KMS-11 (cell line): ENCODE measurements around the gene FOXL3.

ENCODE experiments used
- H2AFZ ChIP-seq: fragments of 200-600 bp; sonication (generic); 2 replicates; pipeline ENCODE4 v1.6.1; 2016; ENCODE audit warnings: antibody characterized with exemption, mixed run types, low read depth
- H3K27ac ChIP-seq: fragments of 200-600 bp; sonication (generic); 2 replicates; pipeline ENCODE4 v1.6.1; 2016; ENCODE audit warnings: mild to moderate bottlenecking, mixed run types
- H3K27me3 ChIP-seq: fragments of 200-600 bp; sonication (generic); 2 replicates; pipeline ENCODE4 v1.6.1; 2017; ENCODE audit warnings: mild to moderate bottlenecking, low read depth, mixed run types, moderate library complexity; ENCODE audit not compliant: insufficient read depth
- H3K36me3 ChIP-seq: fragments of 200-600 bp; sonication (generic); 2 replicates; pipeline ENCODE4 v1.6.1; 2017; ENCODE audit warnings: mild to moderate bottlenecking, mixed run types; ENCODE audit not compliant: insufficient read depth
- H3K4me1 ChIP-seq: fragments of 200-600 bp; sonication (generic); 2 replicates; pipeline ENCODE4 v1.6.1; 2016; ENCODE audit warnings: mild to moderate bottlenecking, low read depth, mixed run types; ENCODE audit not compliant: poor library complexity, severe bottlenecking
- H3K4me2 ChIP-seq: fragments of 200-600 bp; sonication (generic); 2 replicates; pipeline ENCODE4 v1.7.0; 2016; ENCODE audit warnings: mild to moderate bottlenecking, mixed run types
- H3K4me3 ChIP-seq: fragments of 200-600 bp; sonication (generic); IDR thresholded peaks from 2 replicates; pipeline ENCODE4 v1.6.1; 2017; ENCODE audit warnings: low read depth, low read length, mixed read lengths; ENCODE audit not compliant: insufficient read depth
- H3K79me2 ChIP-seq: fragments of 200-600 bp; sonication (generic); 2 replicates; pipeline ENCODE4 v1.6.1; 2016; ENCODE audit warnings: low read depth, mixed run types; ENCODE audit not compliant: insufficient read depth
- H3K9ac ChIP-seq: fragments of 200-600 bp; sonication (generic); 2 replicates; pipeline ENCODE4 v1.6.1; 2016; ENCODE audit warnings: mild to moderate bottlenecking, mixed run types
- H4K20me1 ChIP-seq: fragments of 200-600 bp; sonication (generic); 2 replicates; pipeline ENCODE4 v1.6.1; 2016; ENCODE audit warnings: mild to moderate bottlenecking, mixed run types; ENCODE audit not compliant: insufficient read depth
- TF ChIP-seq, protein P1 (sequence below): fragments of 200-600 bp; sonication (generic); conservative IDR thresholded peaks from 2 replicates; pipeline ENCODE4 v1.6.1; 2017; ENCODE audit warnings: low read depth, mild to moderate bottlenecking, antibody characterized with exemption, low read length, moderate library complexity, mixed read lengths

Gene FOXL3

DNA sequence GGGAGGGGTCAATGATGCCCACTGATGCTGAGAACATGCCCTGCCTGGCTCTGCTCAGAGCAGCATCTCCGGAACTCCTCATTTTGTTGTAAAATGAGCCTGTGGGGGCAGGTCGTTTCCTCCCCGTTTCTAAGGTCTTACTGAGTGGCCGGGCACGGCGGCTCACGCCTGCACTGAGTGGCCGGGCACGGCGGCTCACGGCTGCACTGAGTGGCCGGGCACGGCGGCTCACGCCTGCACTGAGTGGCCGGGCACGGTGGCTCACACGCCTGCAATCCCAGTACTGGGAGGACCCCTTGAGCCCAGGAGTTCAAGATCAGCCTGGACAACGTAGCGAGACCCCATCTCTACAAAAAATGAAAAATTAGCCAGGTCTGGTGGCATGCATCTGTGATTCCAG lies 39.0 kb upstream of the FOXL3 start:
- no peak overlapping the region for H2AFZ ChIP-seq
- H3K36me3 ChIP-seq, result no peaks in the 10 kb centered on the region

GRCh38 chr7:251446-252175 lies 38.4 kb upstream of the FOXL3 start:
- Histone ChIP-seq H3K27me3 (peaks cover 73% of the 10 kb centered on the region), H3K27ac (no peak overlapping the region), H3K36me3 (no peaks in the 10 kb centered on the region), H3K79me2 (no peaks in the 10 kb centered on the region), H2AFZ (no peak overlapping the region), H3K4me3 (no peak overlapping the region), H3K4me1 (no peaks in the 10 kb centered on the region), H3K4me2 (no peak overlapping the region), H3K9ac (no peak overlapping the region), H4K20me1 (no peaks in the 10 kb centered on the region)
- TF ChIP-seq, protein P1, sequence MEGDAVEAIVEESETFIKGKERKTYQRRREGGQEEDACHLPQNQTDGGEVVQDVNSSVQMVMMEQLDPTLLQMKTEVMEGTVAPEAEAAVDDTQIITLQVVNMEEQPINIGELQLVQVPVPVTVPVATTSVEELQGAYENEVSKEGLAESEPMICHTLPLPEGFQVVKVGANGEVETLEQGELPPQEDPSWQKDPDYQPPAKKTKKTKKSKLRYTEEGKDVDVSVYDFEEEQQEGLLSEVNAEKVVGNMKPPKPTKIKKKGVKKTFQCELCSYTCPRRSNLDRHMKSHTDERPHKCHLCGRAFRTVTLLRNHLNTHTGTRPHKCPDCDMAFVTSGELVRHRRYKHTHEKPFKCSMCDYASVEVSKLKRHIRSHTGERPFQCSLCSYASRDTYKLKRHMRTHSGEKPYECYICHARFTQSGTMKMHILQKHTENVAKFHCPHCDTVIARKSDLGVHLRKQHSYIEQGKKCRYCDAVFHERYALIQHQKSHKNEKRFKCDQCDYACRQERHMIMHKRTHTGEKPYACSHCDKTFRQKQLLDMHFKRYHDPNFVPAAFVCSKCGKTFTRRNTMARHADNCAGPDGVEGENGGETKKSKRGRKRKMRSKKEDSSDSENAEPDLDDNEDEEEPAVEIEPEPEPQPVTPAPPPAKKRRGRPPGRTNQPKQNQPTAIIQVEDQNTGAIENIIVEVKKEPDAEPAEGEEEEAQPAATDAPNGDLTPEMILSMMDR, result no peak

More for the DNA sequence above, 39.0 kb upstream of the FOXL3 start:
- H3K4me1 ChIP-seq, result no peaks in the 10 kb centered on the region
- H3K4me3 ChIP-seq, result no peak overlapping the region
- H3K9ac ChIP-seq, result no peak overlapping the region
- no peaks in the 10 kb centered on the region for H4K20me1 ChIP-seq
- no peak overlapping the region for H3K4me2 ChIP-seq
- peaks cover 76% of the 10 kb centered on the region for H3K27me3 ChIP-seq
- H3K79me2 ChIP-seq, result no peaks in the 10 kb centered on the region
- TF ChIP-seq, protein P1, result no peak
- H3K27ac ChIP-seq, result no peak overlapping the region

DNA sequence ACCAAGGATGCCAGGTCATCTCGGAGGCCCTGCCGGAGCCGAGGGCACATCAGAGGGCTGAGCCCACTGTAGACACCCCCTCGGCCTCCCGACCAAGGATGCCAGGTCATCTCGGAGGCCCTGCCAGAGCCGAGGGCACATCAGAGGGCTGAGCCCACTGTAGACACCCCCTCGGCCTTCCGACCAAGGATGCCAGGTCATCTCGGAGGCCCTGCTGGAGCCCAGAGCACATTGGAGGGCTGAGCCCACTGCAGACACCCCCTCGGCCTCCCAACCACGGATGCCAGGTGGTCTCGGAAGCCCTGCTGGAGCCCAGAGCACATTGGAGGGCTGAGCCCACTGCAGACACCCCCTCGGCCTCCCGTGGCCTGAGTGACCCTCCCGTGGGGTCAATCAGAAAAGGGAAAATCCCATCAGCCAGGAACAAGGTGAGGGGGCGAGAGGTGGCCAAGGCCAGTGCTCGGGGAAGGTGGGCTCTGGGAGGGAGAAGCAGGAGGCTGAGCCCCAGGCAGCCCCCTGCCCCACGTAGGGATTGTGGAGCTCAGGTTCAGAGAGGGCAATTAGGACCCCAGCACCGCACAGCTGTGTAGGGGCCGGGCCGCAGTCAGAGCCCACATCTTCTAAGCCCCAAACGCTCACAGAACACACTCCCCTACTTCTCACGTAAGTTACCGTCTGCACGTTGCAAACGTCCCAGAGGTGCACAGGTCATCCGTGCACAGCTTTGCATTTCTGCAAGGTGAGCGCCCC lies 37.6 kb upstream of the FOXL3 start:
- H4K20me1 ChIP-seq, result no peaks in the 10 kb centered on the region
- no peaks in the 10 kb centered on the region for H3K36me3 ChIP-seq
- H3K27ac ChIP-seq, result no peak overlapping the region
- peaks cover 67% of the 10 kb centered on the region for H3K27me3 ChIP-seq
- H3K4me1 ChIP-seq, result no peaks in the 10 kb centered on the region
- no peak overlapping the region for H3K4me3 ChIP-seq
- no peak overlapping the region for H2AFZ ChIP-seq
- TF ChIP-seq, protein P1, result no peak
- H3K9ac ChIP-seq, result no peak overlapping the region
- H3K79me2 ChIP-seq, result no peaks in the 10 kb centered on the region
- no peak overlapping the region for H3K4me2 ChIP-seq

DNA sequence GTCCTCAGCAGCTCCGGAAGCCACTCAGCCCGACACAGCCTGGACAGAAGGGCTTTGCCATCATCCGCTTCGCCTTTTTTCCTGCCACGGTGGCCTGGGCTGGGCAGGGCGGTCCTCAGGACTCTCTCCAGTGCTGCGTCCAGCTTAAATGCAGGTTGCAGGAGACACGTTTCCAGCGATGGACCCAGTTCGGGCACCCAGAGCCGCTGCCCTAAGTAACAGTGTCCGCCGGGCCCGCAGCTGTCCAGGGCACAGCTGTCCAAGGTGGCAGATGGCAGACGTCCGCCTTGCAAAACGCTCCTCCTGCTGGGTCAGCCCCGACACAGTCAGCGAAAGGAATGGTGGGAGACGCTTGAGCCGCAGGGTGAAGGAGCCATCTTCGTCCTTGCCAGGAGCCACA lies 37.0 kb upstream of the FOXL3 start:
- Histone ChIP-seq H3K4me2 (no peak overlapping the region), H3K36me3 (no peaks in the 10 kb centered on the region), H4K20me1 (no peaks in the 10 kb centered on the region), H3K4me1 (no peaks in the 10 kb centered on the region), H3K27ac (no peak overlapping the region), H3K9ac (no peak overlapping the region), H3K4me3 (no peak overlapping the region), H2AFZ (no peak overlapping the region), H3K79me2 (no peaks in the 10 kb centered on the region), H3K27me3 (peaks cover 61% of the 10 kb centered on the region)
- TF ChIP-seq, protein P1, result no peak
